GM21447 (cell line): ENCODE data around the gene SLC35F3.
"Not testable (repeated sequence)": the region's sequence is repeated elsewhere in the genome, so short reads cannot be mapped to it uniquely, and the experiment has no call there.

Source experiments
- ATAC-seq: cut with Tn5 transposase; IDR thresholded peaks from one replicate; pipeline ENCODE4 v1.9.1; 2021; ENCODE audit not compliant: unreplicated experiment

The SLC35F3 gene

GRCh38 chr1:234139966-234140365, 235.5 kb downstream of the SLC35F3 start:
- ATAC-seq, result no peak

- ATAC-seq, result no peak
These were observed 235.9 kb downstream of the SLC35F3 start for GRCh38 chr1:234140388-234140787.

GRCh38 chr1:234141006-234141405, 236.5 kb downstream of the SLC35F3 start:
- no peak for ATAC-seq

- no peak for ATAC-seq
These were observed 239.2 kb downstream of the SLC35F3 start for GRCh38 chr1:234143681-234144080.

- ATAC-seq, result no peak
These were observed 240.4 kb downstream of the SLC35F3 start for GRCh38 chr1:234144901-234145300.

- no peak for ATAC-seq
These were observed 243.9 kb downstream of the SLC35F3 start for GRCh38 chr1:234148350-234148749.

GRCh38 chr1:234148816-234149215, 244.3 kb downstream of the SLC35F3 start:
- ATAC-seq, result no peak

- no peak for ATAC-seq
These were observed 244.7 kb downstream of the SLC35F3 start for GRCh38 chr1:234149217-234149616.

GRCh38 chr1:234150892-234151291, 246.4 kb downstream of the SLC35F3 start:
- ATAC-seq, result no peak

GRCh38 chr1:234152344-234152743, 247.9 kb downstream of the SLC35F3 start:
- ATAC-seq, result not testable (repeated sequence)

- ATAC-seq, result no peak
These were observed 250.1 kb downstream of the SLC35F3 start for GRCh38 chr1:234154320-234155251.

GRCh38 chr1:234162661-234163060, 258.2 kb downstream of the SLC35F3 start:
- ATAC-seq, result no peak

- ATAC-seq, result no peak
These were observed 258.9 kb downstream of the SLC35F3 start for GRCh38 chr1:234163267-234163919.

- no peak for ATAC-seq
These were observed 259.7 kb downstream of the SLC35F3 start for GRCh38 chr1:234164098-234164709.

- no peak for ATAC-seq
These were observed 263.7 kb downstream of the SLC35F3 start for GRCh38 chr1:234168061-234168724.

- ATAC-seq, result no peak
These were observed 264.8 kb downstream of the SLC35F3 start for GRCh38 chr1:234169161-234169849.

GRCh38 chr1:234170067-234170466, 265.6 kb downstream of the SLC35F3 start:
- ATAC-seq, result no peak

- no peak for ATAC-seq
These were observed 266.1 kb downstream of the SLC35F3 start for GRCh38 chr1:234170622-234171021.

GRCh38 chr1:234173968-234174367, 269.5 kb downstream of the SLC35F3 start:
- ATAC-seq, result no peak

GRCh38 chr1:234175363-234175762, 270.9 kb downstream of the SLC35F3 start:
- ATAC-seq, result no peak

- ATAC-seq, result no peak
These were observed 271.5 kb downstream of the SLC35F3 start for GRCh38 chr1:234176000-234176399.
